Measurements from ENCODE around the gene ENTPD6.

The ENTPD6 gene

GRCh38 chr20:25215521-25215920, 20.0 kb downstream of the ENTPD6 start:
- peaks cover 83% of the 10 kb centered on the region for H3K36me3 ChIP-seq (ENCODE audit: insufficient read depth, insufficient read length, low read length)
- TF ChIP-seq SUZ12 (IDR thresholded peaks at IDR 0.05; ENCODE audit: extremely low read depth, insufficient read depth, insufficient read length) (no peak), YY1 (IDR thresholded peaks at IDR 0.05; ENCODE audit: insufficient read depth, insufficient read length) (no peak), ZNF274 (IDR thresholded peaks at IDR 0.05; ENCODE audit: low read depth, low read length) (no peak)
- H3K9ac ChIP-seq (ENCODE audit: insufficient read length, low read depth): no peak overlapping the region
- H3K4me3 ChIP-seq (ENCODE audit: insufficient read length, low read depth): no peak overlapping the region
- no peaks in the 10 kb centered on the region for H3K9me3 ChIP-seq (ENCODE audit: insufficient read depth, low read length)
- H3K4me1 ChIP-seq (ENCODE audit: insufficient read depth, insufficient read length): no peaks in the 10 kb centered on the region
- DNase-seq (ENCODE audit: low read depth, low spot score): no peak
- H3K27me3 ChIP-seq (ENCODE audit: insufficient read depth, insufficient read length): no peaks in the 10 kb centered on the region

- TF ChIP-seq YY1 (IDR thresholded peaks at IDR 0.05; ENCODE audit: insufficient read depth, insufficient read length): no peak
- TF ChIP-seq SUZ12 (IDR thresholded peaks at IDR 0.05; ENCODE audit: extremely low read depth, insufficient read depth, insufficient read length): no peak
- TF ChIP-seq ZNF274 (IDR thresholded peaks at IDR 0.05; ENCODE audit: low read depth, low read length): no peak
- H3K4me3 ChIP-seq (ENCODE audit: insufficient read length, low read depth): no peak overlapping the region
- DNase-seq (ENCODE audit: low read depth, low spot score): no peak
- H3K4me1 ChIP-seq (ENCODE audit: insufficient read depth, insufficient read length): no peaks in the 10 kb centered on the region
- H3K36me3 ChIP-seq (ENCODE audit: insufficient read depth, insufficient read length, low read length): peaks cover 83% of the 10 kb centered on the region
- H3K9me3 ChIP-seq (ENCODE audit: insufficient read depth, low read length): no peaks in the 10 kb centered on the region
- no peaks in the 10 kb centered on the region for H3K27me3 ChIP-seq (ENCODE audit: insufficient read depth, insufficient read length)
- no peak overlapping the region for H3K9ac ChIP-seq (ENCODE audit: insufficient read length, low read depth)
These were observed 20.9 kb downstream of the ENTPD6 start for GRCh38 chr20:25216199-25216945.

- TF ChIP-seq YY1 (IDR thresholded peaks at IDR 0.05; ENCODE audit: insufficient read depth, insufficient read length) (no peak), ZNF274 (IDR thresholded peaks at IDR 0.05; ENCODE audit: low read depth, low read length) (no peak), SUZ12 (IDR thresholded peaks at IDR 0.05; ENCODE audit: extremely low read depth, insufficient read depth, insufficient read length) (no peak)
- H3K4me1 ChIP-seq (ENCODE audit: insufficient read depth, insufficient read length): peaks cover 6% of the 10 kb centered on the region
- H3K9ac ChIP-seq (ENCODE audit: insufficient read length, low read depth): no peak overlapping the region
- H3K27me3 ChIP-seq (ENCODE audit: insufficient read depth, insufficient read length): no peaks in the 10 kb centered on the region
- no peak for DNase-seq (ENCODE audit: low read depth, low spot score)
- H3K4me3 ChIP-seq (ENCODE audit: insufficient read length, low read depth): no peak overlapping the region
- H3K36me3 ChIP-seq (ENCODE audit: insufficient read depth, insufficient read length, low read length): peaks cover 79% of the 10 kb centered on the region
- no peaks in the 10 kb centered on the region for H3K9me3 ChIP-seq (ENCODE audit: insufficient read depth, low read length)
These were observed 21.9 kb downstream of the ENTPD6 start for GRCh38 chr20:25217161-25218108.

- peaks cover 7% of the 10 kb centered on the region for H3K4me1 ChIP-seq (ENCODE audit: insufficient read depth, insufficient read length)
- H3K27me3 ChIP-seq (ENCODE audit: insufficient read depth, insufficient read length): no peaks in the 10 kb centered on the region
- no peak overlapping the region for H3K4me3 ChIP-seq (ENCODE audit: insufficient read length, low read depth)
- peaks cover 76% of the 10 kb centered on the region for H3K36me3 ChIP-seq (ENCODE audit: insufficient read depth, insufficient read length, low read length)
- no peak for DNase-seq (ENCODE audit: low read depth, low spot score)
- TF ChIP-seq SUZ12 (IDR thresholded peaks at IDR 0.05; ENCODE audit: extremely low read depth, insufficient read depth, insufficient read length) (no peak), ZNF274 (IDR thresholded peaks at IDR 0.05; ENCODE audit: low read depth, low read length) (no peak)
- no peaks in the 10 kb centered on the region for H3K9me3 ChIP-seq (ENCODE audit: insufficient read depth, low read length)
- no peak overlapping the region for H3K9ac ChIP-seq (ENCODE audit: insufficient read length, low read depth)
These were observed 22.6 kb downstream of the ENTPD6 start for GRCh38 chr20:25218109-25218486.

- H3K9ac ChIP-seq (ENCODE audit: insufficient read length, low read depth): no peak overlapping the region
- H3K27me3 ChIP-seq (ENCODE audit: insufficient read depth, insufficient read length): no peaks in the 10 kb centered on the region
- DNase-seq (ENCODE audit: low read depth, low spot score): no peak
- H3K4me3 ChIP-seq (ENCODE audit: insufficient read length, low read depth): no peak overlapping the region
- H3K36me3 ChIP-seq (ENCODE audit: insufficient read depth, insufficient read length, low read length): peaks cover 72% of the 10 kb centered on the region
- peaks cover 7% of the 10 kb centered on the region for H3K4me1 ChIP-seq (ENCODE audit: insufficient read depth, insufficient read length)
- no peak for TF ChIP-seq ZNF274 (IDR thresholded peaks at IDR 0.05; ENCODE audit: low read depth, low read length)
- H3K9me3 ChIP-seq (ENCODE audit: insufficient read depth, low read length): no peaks in the 10 kb centered on the region
These were observed 23.0 kb downstream of the ENTPD6 start for GRCh38 chr20:25218492-25218891.

- no peak overlapping the region for H3K4me3 ChIP-seq (ENCODE audit: insufficient read length, low read depth)
- no peak for DNase-seq (ENCODE audit: low read depth, low spot score)
- no peaks in the 10 kb centered on the region for H3K9me3 ChIP-seq (ENCODE audit: insufficient read depth, low read length)
- H3K9ac ChIP-seq (ENCODE audit: insufficient read length, low read depth): no peak overlapping the region
- peaks cover 12% of the 10 kb centered on the region for H3K4me1 ChIP-seq (ENCODE audit: insufficient read depth, insufficient read length)
- TF ChIP-seq YY1 (IDR thresholded peaks at IDR 0.05; ENCODE audit: insufficient read depth, insufficient read length) (no peak), SUZ12 (IDR thresholded peaks at IDR 0.05; ENCODE audit: extremely low read depth, insufficient read depth, insufficient read length) (no peak), ZNF274 (IDR thresholded peaks at IDR 0.05; ENCODE audit: low read depth, low read length) (no peak)
- peaks cover 69% of the 10 kb centered on the region for H3K36me3 ChIP-seq (ENCODE audit: insufficient read depth, insufficient read length, low read length)
- H3K27me3 ChIP-seq (ENCODE audit: insufficient read depth, insufficient read length): no peaks in the 10 kb centered on the region
These were observed 23.9 kb downstream of the ENTPD6 start for GRCh38 chr20:25219365-25219764.

- peaks cover 69% of the 10 kb centered on the region for H3K36me3 ChIP-seq (ENCODE audit: insufficient read depth, insufficient read length, low read length)
- no peak overlapping the region for H3K4me3 ChIP-seq (ENCODE audit: insufficient read length, low read depth)
- TF ChIP-seq SUZ12 (IDR thresholded peaks at IDR 0.05; ENCODE audit: extremely low read depth, insufficient read depth, insufficient read length) (no peak), YY1 (IDR thresholded peaks at IDR 0.05; ENCODE audit: insufficient read depth, insufficient read length) (no peak), ZNF274 (IDR thresholded peaks at IDR 0.05; ENCODE audit: low read depth, low read length) (no peak)
- peaks cover 12% of the 10 kb centered on the region for H3K4me1 ChIP-seq (ENCODE audit: insufficient read depth, insufficient read length)
- H3K9ac ChIP-seq (ENCODE audit: insufficient read length, low read depth): no peak overlapping the region
- H3K27me3 ChIP-seq (ENCODE audit: insufficient read depth, insufficient read length): no peaks in the 10 kb centered on the region
- H3K9me3 ChIP-seq (ENCODE audit: insufficient read depth, low read length): no peaks in the 10 kb centered on the region
- DNase-seq (ENCODE audit: low read depth, low spot score): no peak
These were observed 24.7 kb downstream of the ENTPD6 start for GRCh38 chr20:25220021-25220730.
